H9 (cell line): ENCODE results near the gene FAM174C. TPM values are rescaled to one million over a fixed set of nuclear protein-coding genes. Genes with fewer than 3 reads are reported as not detected.

Experiments
- DNase-seq: peaks from one replicate; pipeline ENCODE4 v3.0.0-alpha.2; 2017
- H2AFZ ChIP-seq: one replicate; pipeline ENCODE4 v1.6.1; 2013; ENCODE audit warnings: mild to moderate bottlenecking, low read length, control low read depth, moderate library complexity
- H2AK5ac ChIP-seq: 2 replicates; pipeline ENCODE4 v1.6.1; 2013; ENCODE audit warnings: low read length, control low read depth, mixed read lengths; ENCODE audit not compliant: insufficient read length
- H2BK120ac ChIP-seq: one replicate; pipeline ENCODE4 v1.6.1; 2013; ENCODE audit warnings: low read depth, mild to moderate bottlenecking, low read length, control low read depth, inconsistent platforms; ENCODE audit not compliant: poor library complexity, severe bottlenecking
- H2BK12ac ChIP-seq: 2 replicates; pipeline ENCODE4 v1.6.1; 2013; ENCODE audit warnings: low read length, control low read depth, mixed read lengths, low read depth; ENCODE audit not compliant: insufficient read length
- H2BK15ac ChIP-seq: 2 replicates; pipeline ENCODE4 v1.6.1; 2013; ENCODE audit warnings: low read depth, low read length, control low read depth
- H2BK20ac ChIP-seq: one replicate; pipeline ENCODE4 v1.6.1; 2013; ENCODE audit warnings: low read depth, mild to moderate bottlenecking, low read length, control low read depth, inconsistent platforms; ENCODE audit not compliant: poor library complexity, severe bottlenecking
- H2BK5ac ChIP-seq: 2 replicates; pipeline ENCODE4 v1.6.1; 2013; ENCODE audit warnings: low read length, control low read depth, mixed read lengths; ENCODE audit not compliant: insufficient read length
- H3K14ac ChIP-seq: 2 replicates; pipeline ENCODE4 v1.6.1; 2013; ENCODE audit warnings: low read length, control low read depth; ENCODE audit not compliant: insufficient read depth
- H3K18ac ChIP-seq: 2 replicates; pipeline ENCODE4 v1.6.1; 2013; ENCODE audit warnings: low read depth, mild to moderate bottlenecking, mixed read lengths, low read length, control low read depth; ENCODE audit not compliant: insufficient read length
- H3K23ac ChIP-seq: 2 replicates; pipeline ENCODE4 v1.6.1; 2013; ENCODE audit warnings: low read length, control low read depth, mixed read lengths, low read depth; ENCODE audit not compliant: insufficient read length
- H3K23me2 ChIP-seq: 2 replicates; pipeline ENCODE4 v1.6.1; 2013; ENCODE audit warnings: low read depth, mild to moderate bottlenecking, mixed read lengths, low read length, control low read depth; ENCODE audit not compliant: insufficient read length, poor library complexity, severe bottlenecking
- H3K27ac ChIP-seq: 2 replicates; pipeline ENCODE4 v1.5.1; 2013; ENCODE audit warnings: low read length, control low read depth, mixed read lengths, low read depth; ENCODE audit not compliant: insufficient read length
- H3K27me3 ChIP-seq: 2 replicates; pipeline ENCODE4 v1.6.1; 2013; ENCODE audit warnings: low read length, control low read depth, inconsistent platforms; ENCODE audit not compliant: insufficient read depth
- H3K4ac ChIP-seq: 2 replicates; pipeline ENCODE4 v1.6.1; 2013; ENCODE audit warnings: low read depth, mild to moderate bottlenecking, control low read depth, inconsistent platforms, low read length, moderate library complexity
- H3K4me1 ChIP-seq: 2 replicates; pipeline ENCODE4 v1.6.1; 2013; ENCODE audit warnings: low read length, control low read depth, inconsistent platforms; ENCODE audit not compliant: insufficient read depth
- H3K4me2 ChIP-seq: 2 replicates; pipeline ENCODE4 v1.6.1; 2013; ENCODE audit warnings: low read length, control low read depth, mixed read lengths; ENCODE audit not compliant: insufficient read length, insufficient read depth
- H3K56ac ChIP-seq: 2 replicates; pipeline ENCODE4 v1.6.1; 2013; ENCODE audit warnings: low read depth, mild to moderate bottlenecking, mixed read lengths, low read length, control low read depth; ENCODE audit not compliant: insufficient read length
- H3K79me1 ChIP-seq: 2 replicates; pipeline ENCODE4 v1.6.1; 2013; ENCODE audit warnings: low read depth, mild to moderate bottlenecking, moderate library complexity, low read length, control low read depth, inconsistent platforms; ENCODE audit not compliant: insufficient read depth, poor library complexity, severe bottlenecking
- H3K79me2 ChIP-seq: 2 replicates; pipeline ENCODE4 v1.6.1; 2013; ENCODE audit warnings: low read length, control low read depth, inconsistent platforms; ENCODE audit not compliant: insufficient read depth
- H3K9ac ChIP-seq: 2 replicates; pipeline ENCODE4 v1.6.1; 2013; ENCODE audit warnings: low read length, control low read depth, mixed read lengths; ENCODE audit not compliant: insufficient read length; ENCODE audit errors: extremely low read depth
- H3K9me3 ChIP-seq: one replicate; pipeline ENCODE4 v1.6.1; 2013; ENCODE audit warnings: low read depth, low read length, inconsistent platforms; ENCODE audit not compliant: control insufficient read depth
- H3T11ph ChIP-seq: one replicate; pipeline ENCODE4 v1.6.1; 2013; ENCODE audit warnings: mild to moderate bottlenecking, low read length, control low read depth, inconsistent platforms
- H4K20me1 ChIP-seq: one replicate; pipeline ENCODE4 v1.6.1; 2013; ENCODE audit not compliant: control insufficient read depth, insufficient read length, insufficient read depth
- H4K5ac ChIP-seq: 2 replicates; pipeline ENCODE4 v1.6.1; 2013; ENCODE audit warnings: low read depth, mild to moderate bottlenecking, mixed read lengths, low read length, control low read depth; ENCODE audit not compliant: insufficient read length
- H4K8ac ChIP-seq: replicated peaks from 2 replicates; pipeline ENCODE4 v1.6.1; 2013; ENCODE audit warnings: low read length, control low read depth, mixed read lengths, low read depth; ENCODE audit not compliant: insufficient read length
- H4K91ac ChIP-seq: 2 replicates; pipeline ENCODE4 v1.6.1; 2013; ENCODE audit warnings: low read depth, mild to moderate bottlenecking, moderate library complexity, mixed read lengths, low read length, control low read depth; ENCODE audit not compliant: insufficient read length
- H3K27ac Mint-ChIP-seq, 3 experiments: 2 replicates in 2 of 3; 3 replicates in 1 of 3; pipeline ENCODE4 v1.8.0; 2020 to 2021; ENCODE audit warnings: mixed read lengths in 3 of 3, mild to moderate bottlenecking in 1 of 3, moderate library complexity in 1 of 3
- H3K27me3 Mint-ChIP-seq: 2 replicates; pipeline ENCODE4 v1.8.0; 2021; ENCODE audit warnings: low read depth, mild to moderate bottlenecking, moderate library complexity, mixed read lengths
- H3K36me3 Mint-ChIP-seq, 3 experiments: 2 replicates in 2 of 3; 3 replicates in 1 of 3; pipeline ENCODE4 v1.8.0; 2020 to 2021; ENCODE audit warnings: low read depth in 3 of 3, mixed read lengths in 3 of 3; ENCODE audit not compliant: insufficient read depth in 1 of 3
- H3K4me1 Mint-ChIP-seq, 2 experiments: 2 replicates each; pipeline ENCODE4 v1.8.0; 2020; ENCODE audit warnings: mixed read lengths in 2 of 2
- H3K4me3 Mint-ChIP-seq, 2 experiments: 2 replicates in 1 of 2; 3 replicates in 1 of 2; pipeline ENCODE4 v1.8.0; 2020 to 2021; ENCODE audit warnings: mild to moderate bottlenecking in 2 of 2, mixed read lengths in 2 of 2, moderate library complexity in 1 of 2
- H3K9me3 Mint-ChIP-seq, 2 experiments: 2 replicates in 1 of 2; 3 replicates in 1 of 2; pipeline ENCODE4 v1.8.0; 2020; ENCODE audit warnings: mild to moderate bottlenecking in 2 of 2, mixed read lengths in 2 of 2, moderate library complexity in 1 of 2
- CTCF ChIP-seq: fragments of 200-600 bp; sonication (generic); conservative IDR thresholded peaks from 3 replicates; pipeline ENCODE4 v1.8.0; 2021; ENCODE audit warnings: antibody characterized with exemption, mild to moderate bottlenecking
- WGBS: extraction: QIAGEN DNeasy Blood & Tissue Kit; methylation state at CpG from one replicate; pipeline ENCODE4 v1.1.7; 2013; ENCODE audit warnings: missing lambda C conversion rate, low lambda C conversion rate, mixed read lengths; ENCODE audit not compliant: insufficient read length; ENCODE audit errors: extremely low coverage; 5-methylcytosine and 5-hydroxymethylcytosine counted together
- total RNA-seq: library from RNA; stranded (reverse); gene quantifications from 2 replicates; pipeline ENCODE4 v1.2.1, GENCODE V29; 2021

FAM174C gene
- total RNA-seq, 1 experiment from 2014 or later: 63.0 TPM

GRCh38 chr19:1252821-1253513 lies 22.4 kb upstream of the FAM174C start:
- Histone ChIP-seq H3K79me2 (peaks cover 11% of the 10 kb centered on the region; the same call in 1 of the 2 replicates), H2AFZ (no peak overlapping the region), H3K27ac (no peak overlapping the region), H4K20me1 (no peaks in the 10 kb centered on the region), H2BK12ac (no peak overlapping the region), H2BK15ac (no peak overlapping the region), H3K4ac (no peak overlapping the region), H3K4me2 (no peak overlapping the region), H3K9me3 (no peaks in the 10 kb centered on the region), H3K4me1 (no peaks in the 10 kb centered on the region; the same call in 1 of the 2 replicates), H3K14ac (no peak overlapping the region), H3K23me2 (peaks cover 12% of the 10 kb centered on the region), H3K9ac (no peak overlapping the region), H3K27me3 (no peaks in the 10 kb centered on the region), H2BK120ac (no peak overlapping the region), H3K23ac (no peak overlapping the region), H4K8ac (no peak overlapping the region), H3K79me1 (no peaks in the 10 kb centered on the region), H3K56ac (no peak overlapping the region), H4K91ac (no peak overlapping the region), H2BK5ac (no peak overlapping the region), H2AK5ac (no peak overlapping the region), H3T11ph (no peak overlapping the region), H4K5ac (no peak overlapping the region), H2BK20ac (no peak overlapping the region), H3K18ac (no peak overlapping the region)
- WGBS: no CpG with 5 or more reads among the region's 26 CpGs
- H3K27ac Mint-ChIP-seq: peak overlapping the region in 2 of 3 experiments; percentile 32 to 55; a peak in 1 of 7 replicates
- no peak overlapping the region; a peak in 1 of 5 replicates for H3K4me3 Mint-ChIP-seq
- H3K27me3 Mint-ChIP-seq: no peaks in the 10 kb centered on the region
- H3K4me1 Mint-ChIP-seq: peaks cover 7 to 23% of the 10 kb centered on the region in 2 experiments
- H3K9me3 Mint-ChIP-seq: no peaks in the 10 kb centered on the region; a peak in 1 of 5 replicates
- no peak for DNase-seq
- peaks cover 24 to 58% (median 49%) of the 10 kb centered on the region in 3 experiments; a peak in 6 of 7 replicates for H3K36me3 Mint-ChIP-seq
- TF ChIP-seq CTCF: no peak
